GM19372 (cell line): Measurements from ENCODE around the gene MAB21L3.
A peak's percentile ranks its signal among the peaks of the same experiment; 100 is the strongest.

ENCODE experiments used
- ATAC-seq: cut with Tn5 transposase; IDR thresholded peaks from one replicate; pipeline ENCODE4 v1.9.1; 2021; ENCODE audit warnings: mild to moderate bottlenecking, low read depth, moderate library complexity; ENCODE audit not compliant: unreplicated experiment

The MAB21L3 gene

DNA sequence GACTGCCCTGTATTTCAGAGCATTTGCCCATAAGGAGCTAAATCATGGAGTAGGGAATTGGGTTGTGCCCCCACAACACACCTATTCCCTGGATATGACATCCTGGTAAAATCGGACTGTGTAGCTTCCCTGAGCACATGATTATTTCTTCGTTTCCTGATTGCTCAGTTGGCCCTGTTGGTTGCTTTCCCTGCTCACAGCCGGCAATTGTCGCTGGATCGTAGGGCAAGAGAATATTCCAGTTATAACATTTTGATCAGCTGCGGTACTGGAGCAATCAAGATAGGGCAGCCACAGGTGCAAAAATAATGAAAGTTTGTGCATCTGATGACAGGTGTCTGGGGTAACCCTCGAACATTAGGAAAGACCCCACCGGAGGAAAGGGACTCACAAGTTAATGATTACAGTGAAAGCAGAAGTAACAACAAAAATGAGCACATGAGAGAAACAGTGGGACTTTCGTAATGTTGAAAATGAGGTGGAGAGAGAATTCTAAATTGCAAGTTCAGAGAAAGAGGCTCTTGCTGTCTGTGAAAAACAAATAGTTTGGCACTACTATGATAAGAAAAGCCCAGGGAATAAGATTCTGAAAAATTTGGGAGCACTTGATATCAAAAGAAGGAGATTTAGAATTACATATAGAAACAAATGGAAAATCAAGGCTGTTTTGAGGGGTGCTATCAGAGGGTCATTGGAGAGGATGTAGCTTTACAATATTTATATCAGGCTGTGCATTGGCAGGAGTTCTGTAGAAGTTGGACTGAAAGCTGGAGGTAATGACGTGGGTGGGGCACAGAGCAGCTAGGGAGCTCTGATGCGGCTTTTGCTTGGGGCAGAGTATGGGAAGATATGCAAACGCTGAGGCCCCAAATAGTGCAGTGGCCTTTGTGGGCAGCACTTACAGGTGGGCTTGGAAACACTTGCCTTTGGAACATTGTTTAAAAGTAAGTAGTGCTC, at the start of gene MAB21L3:
Gene MAB21L3, plus strand, starts transcription at position 833 of the 957 bp plus-strand sequence. CDS start 1,217 bp downstream, outside the sequence.
- peak; percentile 60 for ATAC-seq

DNA sequence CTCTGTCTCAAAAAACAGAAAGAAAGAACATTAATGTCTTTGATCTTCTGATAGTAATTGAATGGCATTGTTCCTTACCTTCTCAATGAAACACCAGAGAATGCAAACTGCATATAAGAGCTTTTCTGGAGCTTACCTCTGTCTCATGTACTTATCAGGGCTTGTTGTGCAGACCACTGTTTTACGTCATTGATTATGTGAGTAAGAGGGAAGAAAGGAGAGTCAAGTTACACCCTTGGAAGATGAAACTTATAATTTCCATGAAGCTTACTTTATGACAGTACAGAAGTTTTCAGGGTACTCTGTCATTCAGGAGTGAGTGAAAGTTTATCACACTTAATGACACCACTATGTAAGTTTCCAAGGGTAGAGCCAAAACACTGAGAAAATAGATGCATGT, 49.0 kb upstream of the MAB21L3 start:
- ATAC-seq = no peak

DNA sequence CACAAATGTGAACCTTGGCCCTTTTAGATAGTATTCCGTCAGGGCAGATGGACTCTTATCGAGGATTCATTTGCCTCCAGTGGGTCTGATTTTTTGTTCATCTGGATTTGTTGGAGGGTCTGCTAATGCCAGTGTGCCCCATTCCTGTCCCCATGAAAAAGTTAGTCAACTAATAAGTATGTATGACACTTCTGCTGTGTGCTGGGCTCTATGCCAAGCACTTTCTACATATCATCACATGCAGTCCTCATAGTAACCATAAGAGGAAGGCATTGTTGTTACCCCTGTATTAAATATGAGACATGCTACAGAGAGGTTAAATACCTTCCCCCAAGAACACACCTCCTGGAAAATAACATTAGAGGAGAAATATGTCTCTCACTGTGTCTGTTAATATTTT, 46.6 kb upstream of the MAB21L3 start:
- ATAC-seq = no peak

DNA sequence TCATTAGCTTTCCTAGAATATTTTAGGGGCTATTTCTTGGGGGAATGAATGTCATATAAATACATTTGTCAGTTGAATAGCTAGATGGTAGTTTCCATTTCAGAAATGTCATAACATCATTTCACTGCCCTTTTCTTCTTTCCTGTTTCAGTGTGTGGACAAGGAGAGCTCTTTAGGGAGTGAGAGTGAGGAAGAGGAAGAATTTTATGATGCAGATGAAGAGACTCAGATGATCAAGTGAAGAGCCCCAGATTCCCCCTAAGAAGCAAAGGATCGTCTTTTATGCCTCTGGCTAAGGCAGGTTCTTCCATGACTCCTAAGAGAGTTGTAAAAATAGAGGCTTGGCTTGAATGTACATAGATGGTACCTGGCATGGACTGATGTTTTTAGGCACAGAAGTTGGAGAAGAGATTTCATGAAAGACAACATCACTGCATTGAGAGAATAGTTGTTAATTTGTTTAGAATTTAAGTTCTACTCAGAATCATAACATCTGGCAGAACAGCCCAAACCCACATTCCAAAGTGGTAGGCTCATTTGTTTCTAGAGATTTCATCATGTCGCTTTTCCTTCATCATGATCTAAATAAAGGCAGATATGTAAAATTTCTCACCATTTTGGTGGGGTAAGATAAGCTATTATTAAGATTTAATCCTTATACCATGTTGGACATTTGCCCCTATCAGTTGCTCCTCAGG, 44.2 kb upstream of the MAB21L3 start:
- no peak for ATAC-seq

DNA sequence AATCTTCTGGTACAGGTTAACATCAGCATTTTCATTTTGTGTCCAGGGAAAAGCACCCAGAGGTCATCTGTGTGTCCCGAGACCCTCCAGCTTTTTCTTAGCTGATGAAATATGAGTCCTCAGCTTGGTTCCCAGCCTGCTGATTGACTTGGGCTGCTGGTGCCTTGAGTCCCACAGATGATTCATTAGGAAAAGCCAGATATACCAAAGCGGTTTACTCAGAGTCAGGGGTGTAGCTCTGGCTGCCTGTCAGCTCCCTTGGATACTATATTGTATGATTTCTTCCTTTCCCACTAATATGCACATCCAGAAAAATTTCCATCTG, 43.7 kb upstream of the MAB21L3 start:
- ATAC-seq = no peak

DNA sequence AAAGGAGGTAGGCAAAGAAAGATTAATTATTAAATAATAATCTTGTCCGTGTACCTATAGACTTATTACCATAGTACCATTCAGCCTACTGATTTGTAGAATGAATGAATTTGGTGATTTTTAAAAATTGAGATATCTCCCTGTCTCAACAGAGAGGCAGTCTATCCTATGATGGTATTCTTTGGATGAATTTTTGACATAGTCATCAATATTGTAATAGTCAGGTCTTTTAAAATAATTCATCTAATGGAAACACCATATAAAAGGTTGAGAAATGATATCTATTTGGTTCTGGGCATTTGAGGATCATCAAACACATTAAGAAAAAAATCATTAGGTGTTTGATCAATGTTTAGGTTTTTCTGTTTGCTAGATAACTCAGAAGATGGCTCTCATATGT, 35.6 kb upstream of the MAB21L3 start:
- no peak for ATAC-seq

DNA sequence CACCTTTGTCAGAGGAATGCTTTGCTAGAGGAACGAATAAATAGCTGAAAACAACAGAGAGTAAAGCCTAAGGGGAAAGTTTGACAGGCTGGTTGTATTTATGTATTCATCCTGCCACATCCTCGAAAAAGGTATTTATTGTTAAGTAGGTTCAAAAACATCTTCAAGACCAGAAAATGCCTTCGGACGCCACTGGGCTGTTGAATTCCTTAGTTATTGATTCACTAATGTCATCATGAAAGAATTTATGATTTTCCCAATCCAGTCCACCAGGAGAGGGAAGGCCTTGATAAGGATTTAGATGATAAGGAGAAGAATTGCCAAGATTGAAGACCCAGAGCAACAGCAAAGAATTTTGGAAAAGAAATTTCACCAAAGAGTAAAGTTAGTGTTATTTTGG, 35.2 kb upstream of the MAB21L3 start:
- ATAC-seq = no peak

DNA sequence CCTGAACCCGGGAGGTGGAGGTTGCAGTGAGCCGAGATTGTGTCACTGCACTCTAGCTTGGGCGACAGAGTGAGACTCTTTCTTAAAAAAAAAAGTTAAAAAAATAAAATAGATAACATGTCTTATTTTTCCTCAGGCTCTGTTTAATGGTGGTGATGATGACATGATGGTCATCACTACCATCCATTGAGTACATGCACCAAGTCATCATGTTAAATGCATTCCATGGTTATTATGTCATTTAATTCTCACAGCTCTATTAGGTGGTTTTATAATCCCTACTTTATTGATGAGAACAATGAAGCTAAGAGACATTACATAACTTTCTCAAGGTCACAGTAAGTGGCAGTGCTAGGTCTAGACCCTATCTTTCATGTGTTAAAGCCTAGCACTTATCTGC, 34.4 kb upstream of the MAB21L3 start:
- no peak for ATAC-seq

DNA sequence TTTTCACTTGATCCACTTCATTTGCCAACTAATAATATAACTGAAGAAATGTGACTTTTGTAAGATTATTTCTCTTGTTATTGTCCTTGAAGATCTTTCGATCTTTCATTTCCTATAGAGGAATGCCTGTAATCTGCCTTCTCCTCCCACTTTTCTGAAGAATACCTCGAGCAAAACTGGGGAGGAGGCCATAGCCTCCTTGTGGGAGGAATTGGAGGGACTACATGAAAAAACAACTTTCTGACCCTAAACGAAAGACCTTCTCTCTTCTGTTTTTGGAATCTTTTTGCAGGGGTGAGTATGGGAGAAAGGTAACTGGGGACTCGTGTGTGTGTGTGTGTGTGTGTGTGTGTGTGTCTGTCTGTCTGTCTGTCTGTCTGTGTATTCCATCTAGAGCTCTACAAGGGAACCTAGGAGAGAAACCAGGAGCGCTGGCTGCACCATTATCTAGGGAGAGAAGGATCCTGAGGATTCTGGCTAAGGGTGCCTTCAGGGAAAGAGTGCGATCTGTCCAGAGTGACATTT, 32.4 kb upstream of the MAB21L3 start:
- no peak for ATAC-seq

DNA sequence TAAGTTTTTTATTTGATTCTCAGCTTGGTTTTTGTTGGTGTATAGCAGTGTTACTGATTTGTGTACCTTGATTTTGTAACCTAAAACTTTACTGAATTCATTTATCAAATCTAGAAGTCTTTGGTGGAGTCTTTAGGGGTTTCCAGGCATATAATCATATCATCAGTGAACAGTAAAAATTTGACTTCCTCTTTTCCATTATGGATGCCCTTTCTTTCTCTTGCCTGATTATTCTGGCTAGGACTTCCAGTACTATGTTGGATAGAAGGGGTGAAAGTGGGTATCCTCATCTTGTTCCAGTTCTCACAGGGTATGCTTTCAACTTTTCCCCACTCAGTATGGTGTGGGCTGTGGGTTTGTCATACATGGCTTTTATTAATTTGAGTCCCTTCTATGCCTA, 23.6 kb upstream of the MAB21L3 start:
- ATAC-seq = no peak

DNA sequence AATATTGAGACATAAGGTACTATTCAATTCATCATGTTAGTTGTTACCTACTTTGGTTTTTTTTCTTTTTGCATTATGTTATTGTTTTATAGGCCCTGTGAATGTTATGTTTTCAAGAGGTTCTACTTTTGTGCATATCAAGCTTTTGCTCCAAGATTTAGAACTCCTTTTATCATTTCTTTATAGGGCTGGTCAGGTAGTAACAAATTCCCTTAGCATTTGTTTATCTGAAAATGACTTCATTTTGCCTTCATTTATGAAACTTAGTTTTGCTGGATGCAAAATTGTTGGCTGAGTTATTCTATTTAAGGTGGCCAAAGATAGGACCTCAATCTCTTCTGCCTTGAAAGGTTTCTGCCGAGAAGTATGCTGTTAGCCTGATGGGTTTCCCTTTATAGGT, 21.3 kb upstream of the MAB21L3 start:
- no peak for ATAC-seq

DNA sequence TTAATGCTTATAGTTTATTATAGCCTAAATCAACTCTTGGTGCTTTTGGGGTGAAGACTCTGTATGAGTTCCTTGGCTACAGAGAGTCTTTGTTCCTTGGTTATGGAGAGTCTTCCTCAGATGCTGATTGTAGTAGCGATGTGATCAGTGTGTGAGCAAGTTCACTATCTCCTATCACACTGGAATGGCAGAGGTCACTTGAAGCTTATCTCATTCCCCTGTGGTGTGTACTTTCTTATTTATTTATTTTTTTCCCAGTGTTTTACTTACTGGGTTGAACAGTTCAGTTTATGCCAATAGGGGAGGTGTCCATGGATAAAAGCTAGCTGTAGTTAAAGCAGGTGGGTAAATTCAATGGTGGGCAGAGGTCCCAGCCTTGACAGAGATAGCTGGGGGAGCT, 20.1 kb upstream of the MAB21L3 start:
- no peak for ATAC-seq

DNA sequence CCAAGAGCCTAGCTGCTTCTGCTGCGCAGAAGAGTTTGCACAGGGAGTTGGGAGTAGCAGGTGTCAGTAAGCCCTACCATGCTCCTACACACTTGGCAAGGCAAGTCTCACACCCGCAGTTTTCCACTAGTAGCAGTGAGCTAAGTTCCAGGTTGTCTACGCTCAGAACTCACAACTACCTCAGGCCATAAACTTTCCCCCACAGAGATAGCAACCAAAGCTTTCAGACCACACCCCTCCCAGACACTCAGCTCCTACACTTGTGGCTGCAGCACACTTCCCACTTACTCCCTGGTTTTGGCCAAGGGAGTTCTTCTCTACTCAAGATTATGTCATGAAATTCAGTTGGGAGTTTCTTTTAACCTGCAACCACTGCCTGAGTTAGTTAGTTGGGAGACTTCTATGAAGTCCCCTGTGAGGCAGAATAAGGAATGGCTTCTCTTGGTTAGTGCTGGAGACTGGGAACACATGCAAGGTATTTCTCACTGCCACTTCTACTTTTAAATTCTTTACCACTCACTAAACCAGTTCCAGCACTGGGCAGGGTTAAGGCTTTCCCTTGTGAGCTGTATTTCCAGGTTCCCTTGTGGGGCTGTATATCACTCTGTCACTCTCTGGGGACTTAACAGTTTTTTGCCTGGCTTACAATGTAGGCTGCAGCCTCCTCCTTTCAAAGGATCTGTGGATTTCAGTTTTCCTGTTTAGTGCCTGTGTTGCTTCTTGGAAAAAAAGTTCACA, 18.3 kb upstream of the MAB21L3 start:
- no peak for ATAC-seq

DNA sequence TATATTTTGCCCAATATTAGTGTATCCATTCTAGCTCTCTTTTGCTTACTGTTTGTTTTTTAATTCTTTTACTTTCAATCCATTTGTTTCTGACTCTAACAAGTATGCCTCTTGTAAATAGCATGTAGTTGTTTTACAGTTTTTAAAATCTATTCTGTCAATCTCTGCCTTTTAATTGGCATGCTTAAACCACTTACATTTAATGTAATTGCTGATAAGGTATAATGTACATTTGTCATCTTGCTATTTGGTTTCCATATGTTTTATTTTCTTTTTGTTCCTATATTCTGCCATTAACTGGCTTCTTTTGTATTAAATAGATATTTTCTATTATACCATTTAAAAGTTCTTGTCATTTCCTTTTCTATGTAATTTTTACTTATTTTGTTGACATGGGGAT, 16.2 kb upstream of the MAB21L3 start:
- no peak for ATAC-seq

DNA sequence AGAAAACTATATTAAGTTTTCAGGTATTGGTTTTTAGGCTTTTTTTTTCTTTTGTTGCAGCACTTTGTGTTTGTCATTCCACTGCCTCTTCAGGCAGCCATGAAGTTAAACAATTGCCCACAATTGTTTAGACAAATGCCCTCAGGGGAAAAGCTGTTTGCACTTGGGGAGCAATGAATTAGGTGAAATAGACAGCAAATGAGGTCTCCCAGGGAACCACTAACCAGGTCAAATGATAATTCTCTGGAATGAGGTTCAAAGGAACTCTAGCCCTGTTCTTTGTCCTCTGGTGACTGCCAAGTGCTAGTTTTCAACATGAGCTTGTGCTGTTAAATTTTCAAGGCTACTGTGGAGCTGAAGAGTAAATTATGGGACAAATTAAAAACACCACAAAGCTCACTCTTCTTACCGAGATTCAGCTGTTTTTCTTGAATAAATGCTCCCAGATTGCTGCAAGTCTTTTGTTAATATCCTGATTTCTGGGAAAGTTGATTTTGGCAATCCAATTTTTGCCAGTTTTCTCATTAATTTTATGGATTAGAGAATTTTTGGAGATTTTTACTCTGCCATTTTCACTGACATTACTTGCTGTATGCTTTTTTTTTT, 15.1 kb upstream of the MAB21L3 start:
- no peak for ATAC-seq

DNA sequence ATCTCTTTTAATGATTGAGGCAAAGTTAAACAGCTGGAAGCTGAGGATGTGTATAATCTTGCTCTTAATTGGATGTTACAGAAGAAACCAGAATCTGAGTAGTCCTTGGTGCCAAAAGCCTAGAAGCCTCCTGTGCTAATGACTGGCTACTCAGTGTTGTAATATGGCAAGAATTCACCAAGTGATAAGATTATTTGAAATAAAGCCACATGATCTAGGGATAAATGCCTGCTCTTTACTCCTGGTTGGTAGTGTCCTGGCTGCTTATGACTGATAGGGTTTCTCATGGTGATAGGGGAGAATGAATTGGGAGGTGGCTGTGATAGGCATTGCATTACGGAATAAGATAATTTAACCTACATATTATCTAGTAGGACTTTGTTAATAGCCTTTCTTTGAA, 13.6 kb upstream of the MAB21L3 start:
- ATAC-seq = no peak

DNA sequence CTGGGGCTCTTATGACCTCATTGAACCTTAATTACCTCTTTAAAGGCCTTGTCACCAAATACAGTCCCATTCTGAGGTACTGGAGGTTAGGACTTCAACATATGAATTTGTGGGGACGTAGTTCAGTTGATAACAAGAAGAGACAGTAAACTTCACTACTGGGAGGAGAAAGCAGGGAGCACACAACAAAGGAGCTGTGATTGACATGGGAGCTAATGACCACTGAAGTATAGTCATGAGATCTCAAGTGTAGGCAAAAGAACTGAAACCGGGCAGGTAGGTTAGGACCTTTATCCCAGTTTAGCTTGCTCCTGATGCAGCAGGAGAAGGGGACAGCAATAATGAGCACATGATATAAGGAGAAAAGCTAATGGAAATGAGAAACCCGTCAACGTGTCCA, 11.8 kb upstream of the MAB21L3 start:
- ATAC-seq = no peak

DNA sequence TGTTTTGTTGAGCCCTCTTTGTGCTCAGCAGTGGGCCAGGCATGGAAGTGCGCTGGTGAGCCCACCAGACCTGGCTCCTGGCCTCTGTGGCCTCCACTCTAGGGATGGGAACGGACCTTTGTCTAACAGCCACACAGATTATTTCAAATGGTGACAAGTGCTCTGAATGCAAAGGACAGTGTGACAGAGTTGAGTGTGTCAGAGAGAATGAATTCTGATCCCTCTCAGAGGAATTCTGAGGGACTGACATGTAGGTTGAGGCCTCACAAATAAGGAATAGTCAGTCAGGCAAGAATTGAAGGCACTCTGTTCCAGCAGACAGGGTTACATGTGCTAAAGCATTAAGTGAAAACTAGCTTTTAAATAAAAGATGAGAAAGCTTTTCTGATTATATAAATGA, 11.3 kb upstream of the MAB21L3 start:
- ATAC-seq = no peak

DNA sequence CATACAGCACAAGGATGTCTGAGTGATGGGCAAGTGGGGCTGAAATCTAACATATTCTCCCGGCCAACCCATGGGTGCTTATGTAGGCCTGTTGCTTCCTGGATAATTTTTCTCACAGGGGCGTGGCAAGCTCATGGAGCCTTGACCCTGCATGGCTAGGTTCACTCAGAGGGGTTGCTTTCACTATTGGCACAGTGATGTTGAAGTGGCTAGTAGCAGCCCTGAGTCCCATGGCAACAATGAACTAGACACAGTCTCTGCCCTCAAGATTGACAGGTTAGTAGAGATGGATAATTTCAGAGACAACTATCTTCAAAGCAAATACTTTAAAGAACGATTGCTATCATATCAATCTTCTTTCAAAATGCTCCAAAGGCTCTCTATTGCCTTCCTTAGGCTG, 6.5 kb upstream of the MAB21L3 start:
- ATAC-seq = no peak

DNA sequence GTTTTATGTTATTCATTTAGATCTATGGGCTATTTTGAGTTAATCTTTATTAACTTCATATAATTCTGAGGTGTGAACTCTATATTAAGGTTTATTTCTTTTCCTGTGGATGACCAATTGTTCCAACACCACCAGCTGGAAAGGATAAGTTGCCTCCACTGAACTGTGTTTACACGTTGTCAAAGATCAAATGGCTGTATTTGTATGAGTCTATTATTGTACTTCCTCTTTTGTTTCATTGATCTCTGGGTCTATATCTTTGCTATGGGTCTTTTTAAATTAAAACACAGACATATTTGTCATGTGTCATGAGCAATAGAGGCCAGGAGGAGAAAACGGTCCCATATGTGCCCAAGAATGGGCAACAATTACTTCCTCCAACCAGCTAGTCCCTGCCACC, 5.2 kb upstream of the MAB21L3 start:
- ATAC-seq = no peak

DNA sequence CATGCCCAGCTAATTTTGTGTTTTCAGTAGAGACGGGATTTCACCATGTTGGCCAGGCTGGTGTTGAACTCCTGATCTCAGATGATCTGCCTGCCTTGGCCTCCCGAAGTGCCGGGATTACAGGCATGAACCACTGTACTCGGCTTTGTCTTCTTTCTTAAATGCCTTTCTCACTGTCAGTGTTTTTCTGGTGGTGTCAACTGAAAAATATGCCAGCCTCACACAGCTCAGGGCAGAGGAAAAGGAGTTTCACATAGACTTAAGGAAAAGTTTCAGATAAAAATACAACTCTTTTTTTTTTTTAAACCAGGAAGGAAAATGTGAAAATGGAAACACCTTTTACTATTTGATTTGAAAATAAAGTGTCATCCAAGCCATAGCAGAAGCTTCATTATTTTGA, 4.6 kb upstream of the MAB21L3 start:
- ATAC-seq = no peak
